Non-pigmented ciliary epithelial cell (primary cell): ENCODE data around the gene FAM234B.

ENCODE experiments used
- DNase-seq: peaks from one replicate; pipeline ENCODE4 v3.0.0-alpha.2; 2010; ENCODE audit warnings: low read depth

Gene FAM234B

GRCh38 chr12:13117029-13117428, 72.8 kb downstream of the FAM234B start:
- no peak for DNase-seq

DNA sequence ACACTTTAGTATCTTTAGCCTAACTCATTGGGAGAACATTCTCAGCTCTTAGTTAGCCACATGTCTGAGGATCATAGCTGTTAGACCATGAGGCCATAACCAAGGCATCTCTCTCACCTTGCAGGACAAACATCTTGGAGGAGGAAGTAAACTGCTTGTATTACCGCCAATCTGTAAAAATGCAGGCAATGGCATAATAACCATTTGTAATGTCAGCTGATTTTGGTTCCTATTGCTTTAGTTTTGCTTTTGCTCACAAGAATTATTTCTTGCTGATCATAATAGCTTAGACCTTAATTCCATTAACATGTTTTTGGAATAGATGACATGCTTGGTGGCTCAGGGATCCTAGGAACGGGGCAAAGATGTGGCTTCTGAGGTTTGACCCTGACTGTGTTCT, 75.6 kb downstream of the FAM234B start:
- DNase-seq: no peak

- DNase-seq: no peak
Measured at GRCh38 chr12:13120413-13120812, 76.2 kb downstream of the FAM234B start.

DNA sequence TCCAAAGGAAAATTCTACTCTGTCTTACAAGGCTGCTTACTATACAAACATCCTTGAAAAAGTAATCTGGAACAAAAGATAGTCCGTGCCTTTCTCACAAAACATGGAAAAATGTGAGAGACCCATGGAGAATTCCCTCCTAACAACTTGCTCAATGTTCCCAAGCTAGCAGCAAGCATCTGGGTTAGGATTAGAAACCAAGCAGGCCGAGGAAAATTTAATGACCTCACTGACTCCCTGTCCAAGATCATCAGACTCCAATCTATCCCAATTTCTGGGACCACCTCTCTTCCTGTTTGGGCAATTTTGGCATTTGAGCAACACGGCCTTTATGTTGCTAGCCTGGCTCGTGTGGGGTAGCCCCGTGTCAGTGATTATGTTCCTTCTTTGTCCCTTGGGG, 77.4 kb downstream of the FAM234B start:
- DNase-seq: no peak

GRCh38 chr12:13124656-13125505, 80.7 kb downstream of the FAM234B start:
- DNase-seq: no peak

- DNase-seq: no peak
Measured at GRCh38 chr12:13125996-13126395, 81.8 kb downstream of the FAM234B start.

DNA sequence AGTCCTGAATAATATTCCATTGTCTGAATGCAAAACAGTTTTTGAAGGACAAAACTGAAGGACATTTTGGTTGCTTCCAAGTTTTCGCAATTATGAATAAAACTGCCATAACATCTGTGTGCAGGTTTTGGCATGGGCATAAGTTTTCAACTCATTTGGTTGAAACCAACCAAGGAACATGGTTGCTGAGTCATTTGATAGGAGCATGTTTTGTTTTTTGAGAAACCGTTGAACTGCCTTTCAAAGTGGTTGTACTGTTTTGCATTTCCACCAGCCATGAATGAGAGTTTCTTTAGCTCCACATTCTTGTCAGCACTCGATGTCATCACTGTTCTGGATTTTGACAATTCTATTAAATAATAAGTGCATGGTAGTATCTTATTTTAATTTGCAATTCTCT, 82.3 kb downstream of the FAM234B start:
- DNase-seq: no peak

DNA sequence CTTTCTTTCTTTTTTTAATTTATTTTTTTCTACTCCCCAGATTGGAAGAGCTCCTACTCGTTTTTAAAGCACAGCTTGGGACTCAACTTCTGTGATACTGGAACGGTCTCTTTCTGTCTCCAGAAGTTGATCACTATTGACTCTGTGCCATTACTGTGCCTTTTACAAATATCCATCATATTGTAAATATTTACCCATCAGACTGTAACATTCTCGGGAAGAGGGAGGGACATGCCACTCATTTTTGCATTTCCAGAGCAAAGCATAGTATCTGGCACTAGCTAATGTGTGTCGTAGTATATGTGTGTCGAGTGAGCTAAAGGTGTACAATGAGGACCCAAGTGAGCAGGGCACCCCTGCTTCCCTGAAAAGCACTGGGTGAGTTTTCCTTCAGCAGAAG, 83.3 kb downstream of the FAM234B start:
- DNase-seq: no peak

GRCh38 chr12:13128291-13128965, 84.2 kb downstream of the FAM234B start:
- no peak for DNase-seq

- DNase-seq: no peak
Measured at GRCh38 chr12:13130981-13131380, 86.8 kb downstream of the FAM234B start.
